NCI-H1436 treated with DMSO at 0.1 percent for 48 hours (cell line): ENCODE data around the gene NSD1.
"Not testable (repeated sequence)": the region's sequence is repeated elsewhere in the genome, so short reads cannot be mapped to it uniquely, and the experiment has no call there.

ENCODE experiments used
- DNase-seq: peaks from one replicate; lab custom pipeline; 2025; lab: John Stamatoyannopoulos, UW

NSD1 gene

DNA sequence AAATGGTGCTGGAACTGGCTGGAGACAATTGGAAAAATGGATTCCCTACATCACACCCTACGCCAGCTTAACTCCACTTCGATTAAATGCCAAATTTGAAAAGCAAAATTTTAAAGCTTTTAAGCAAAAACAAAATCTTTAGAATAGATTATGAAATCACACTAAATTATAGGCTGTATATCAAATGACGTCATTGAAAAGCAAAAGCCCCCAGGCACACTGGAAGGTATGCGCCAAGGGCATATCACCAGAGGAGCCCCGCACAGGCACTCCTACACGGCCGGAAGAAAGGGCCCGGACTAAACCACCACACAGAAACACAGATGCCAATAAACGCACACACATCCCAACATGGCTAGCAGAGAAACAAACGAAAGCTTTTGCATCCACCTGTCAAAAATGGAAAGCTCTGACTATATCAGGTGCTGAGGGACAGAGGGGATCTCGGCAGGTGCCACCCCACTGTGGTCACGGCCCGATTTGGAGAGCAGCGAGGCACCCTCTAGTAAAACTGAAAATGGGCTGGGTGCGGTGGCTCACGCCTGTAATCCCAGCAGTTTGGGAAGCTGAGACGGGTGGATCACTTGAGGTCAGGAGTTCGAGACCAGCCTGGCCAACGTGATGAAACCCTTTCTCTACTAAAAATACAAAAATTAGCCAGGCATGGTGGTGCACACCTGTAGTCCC lies 195.1 kb downstream of the NSD1 start:
- DNase-seq = no peak

DNA sequence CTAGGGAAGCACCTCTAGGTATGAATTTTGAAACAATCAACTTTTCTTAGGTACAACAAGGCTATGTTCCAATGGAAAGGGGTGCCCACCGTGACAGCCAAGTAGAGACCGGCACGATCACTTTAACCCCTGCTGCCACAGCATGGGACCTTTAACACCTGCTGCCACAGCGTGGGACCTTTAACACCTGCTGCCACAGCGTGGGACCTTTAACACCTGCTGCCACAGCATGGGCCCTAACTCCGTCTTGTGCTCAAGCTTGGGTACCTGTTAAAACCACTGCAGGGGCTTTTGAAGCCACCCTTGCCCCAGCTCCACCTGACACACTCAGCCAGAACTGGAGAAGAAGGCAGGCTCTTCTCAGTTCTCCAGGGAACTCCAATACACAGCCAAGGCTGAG lies 196.3 kb downstream of the NSD1 start:
- DNase-seq = no peak

DNA sequence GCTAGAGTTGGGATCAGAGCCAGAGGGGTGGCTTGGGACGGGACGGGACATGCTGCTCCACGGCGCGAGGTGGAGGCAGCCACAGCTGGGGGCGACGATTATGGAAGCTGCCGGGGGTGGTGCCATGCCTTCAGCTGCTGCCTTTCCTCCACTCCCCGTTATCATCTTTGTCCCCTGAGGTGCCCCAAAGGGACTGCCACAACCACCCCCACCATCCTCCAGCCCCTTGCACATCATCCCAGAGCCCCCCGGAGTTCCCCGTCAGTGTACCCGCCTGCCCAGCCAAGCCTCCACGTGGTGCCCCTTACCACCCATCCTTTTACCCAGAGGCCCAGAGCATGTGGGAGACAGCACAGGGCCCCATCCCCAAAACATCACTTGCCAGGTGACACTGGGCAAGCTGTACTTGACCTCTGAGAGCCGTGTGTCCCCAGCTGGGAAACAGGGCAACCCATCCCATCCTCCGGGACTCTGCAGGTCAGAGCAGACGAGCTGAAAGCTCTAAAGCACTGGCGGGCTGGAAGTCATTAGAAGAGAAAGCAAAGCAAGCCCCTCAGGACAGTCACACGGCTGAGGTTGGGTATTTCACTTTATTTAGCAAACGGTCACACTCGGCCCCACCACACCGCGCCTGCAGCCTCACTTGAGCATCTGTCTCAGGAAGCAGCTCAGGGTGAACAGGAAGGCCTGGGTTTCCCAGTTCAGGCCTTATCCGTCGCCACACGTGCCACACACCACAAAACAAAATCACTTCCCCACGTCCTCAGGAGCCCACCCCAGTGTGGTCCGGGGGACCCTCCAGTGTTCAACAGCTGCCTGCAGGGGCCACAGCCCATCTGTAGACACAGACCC lies 197.6 kb downstream of the NSD1 start:
- no peak for DNase-seq

DNA sequence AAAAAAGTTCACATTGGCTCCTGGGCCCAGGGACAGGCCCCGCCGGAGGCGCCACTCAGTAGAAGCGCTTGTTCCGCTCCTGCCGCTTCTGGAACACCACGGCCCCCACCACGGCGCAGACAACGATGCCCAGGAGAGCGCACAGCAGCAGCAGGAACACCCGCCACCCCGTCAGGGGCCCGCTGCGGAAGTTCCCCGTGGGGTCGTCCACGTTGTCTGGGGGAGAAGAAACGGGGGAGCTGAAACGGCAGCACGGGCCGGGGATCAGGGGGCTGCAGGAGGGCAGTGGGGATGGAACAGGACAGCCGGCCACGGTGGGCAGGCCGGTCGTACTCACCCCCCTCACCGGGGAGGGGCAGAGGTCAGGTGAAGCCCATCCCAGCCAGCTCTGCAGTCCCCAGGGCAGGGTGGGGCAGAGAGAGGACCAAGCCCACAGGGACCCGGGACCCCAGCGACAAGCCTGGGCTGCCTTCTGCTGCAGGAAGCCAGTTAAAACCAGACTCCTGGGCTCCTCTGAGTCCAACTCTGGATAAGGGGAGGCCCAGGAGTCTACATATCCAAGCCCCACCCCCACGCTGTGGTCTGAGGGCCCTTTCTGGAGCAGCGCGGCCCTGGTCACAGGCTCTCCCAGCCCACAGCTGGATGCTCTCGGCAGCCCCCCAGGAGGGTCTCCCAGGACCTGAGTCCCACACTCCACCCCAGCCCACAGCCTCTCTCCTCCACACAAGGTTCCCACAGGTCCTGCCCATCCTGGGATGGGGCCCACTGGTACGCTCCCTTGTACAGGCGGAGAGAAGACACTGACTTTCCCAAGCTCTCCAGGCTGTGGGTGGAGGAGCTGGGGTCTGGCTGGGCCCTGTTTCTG lies 198.7 kb downstream of the NSD1 start:
- DNase-seq = no peak

DNA sequence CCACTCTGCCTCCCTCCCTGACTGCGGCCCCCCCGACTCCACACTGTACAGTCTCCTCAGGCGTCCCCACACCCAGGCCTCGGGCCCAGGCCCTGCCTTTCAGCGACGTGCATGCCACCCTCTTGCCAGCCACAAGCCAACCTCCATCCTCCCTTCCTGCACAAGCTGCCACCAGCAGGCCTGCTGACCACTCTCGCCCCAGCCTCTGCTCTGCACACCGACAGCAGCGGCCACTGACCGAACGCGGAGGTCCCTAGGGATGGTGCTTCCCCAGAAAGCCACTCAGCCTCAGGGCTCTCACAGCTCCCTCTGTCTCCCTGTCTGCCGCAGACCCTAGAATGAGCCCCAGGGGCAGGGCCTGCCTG lies 199.3 kb downstream of the NSD1 start:
- DNase-seq = no peak

DNA sequence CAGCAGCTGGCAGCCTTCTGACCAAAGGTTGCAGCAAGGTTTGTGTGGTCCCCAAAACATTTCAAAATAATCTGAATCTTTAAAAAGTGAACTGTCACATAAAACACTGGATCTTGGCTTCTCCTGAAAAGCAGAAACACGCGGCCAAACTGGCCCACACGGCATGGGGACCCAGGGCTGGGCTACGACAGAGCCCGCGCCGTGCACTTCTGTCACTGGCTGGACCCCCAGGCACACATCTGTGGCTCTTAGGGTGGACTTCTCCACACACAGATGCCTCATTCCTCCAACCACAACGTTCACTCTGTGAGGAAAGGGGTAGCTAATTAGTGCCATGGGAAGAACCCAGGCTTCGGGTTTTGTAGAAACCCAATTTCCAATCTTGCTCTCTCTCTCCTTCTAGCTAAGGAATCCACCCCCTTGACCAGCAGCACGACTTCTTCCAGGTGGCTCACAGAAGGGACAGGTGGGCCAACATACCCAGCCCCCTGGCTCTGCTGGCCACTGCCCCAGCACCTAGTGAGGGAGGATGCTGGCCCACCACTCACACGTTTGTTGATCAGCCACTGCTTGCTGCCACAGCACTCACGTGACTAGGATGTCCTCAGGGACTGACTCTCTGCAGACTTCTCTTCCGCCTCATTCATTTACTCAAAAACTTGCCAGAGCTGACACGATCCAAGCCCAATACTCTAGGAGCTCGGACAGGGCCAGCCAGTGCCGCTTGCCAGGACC lies 200.0 kb downstream of the NSD1 start:
- DNase-seq = no peak

DNA sequence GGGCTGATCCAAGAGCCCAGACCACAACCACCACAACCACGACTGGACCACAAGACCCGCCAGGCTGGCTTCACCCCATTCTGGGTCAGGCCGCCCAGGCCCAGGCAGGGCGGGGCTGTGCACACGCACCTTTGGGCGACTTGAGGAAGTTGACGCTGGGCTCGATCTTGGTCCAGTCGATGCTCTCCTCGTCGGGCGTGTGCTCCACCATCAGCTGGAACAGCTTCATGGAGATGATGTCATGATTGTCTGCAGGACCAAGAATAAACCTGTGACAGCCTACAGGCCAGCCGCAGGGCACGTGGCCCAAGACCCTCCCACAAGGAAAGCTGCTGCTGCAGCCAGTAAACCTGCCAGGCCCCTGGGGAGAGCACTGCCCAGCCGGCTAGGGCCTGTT lies 200.6 kb downstream of the NSD1 start:
- no peak for DNase-seq

DNA sequence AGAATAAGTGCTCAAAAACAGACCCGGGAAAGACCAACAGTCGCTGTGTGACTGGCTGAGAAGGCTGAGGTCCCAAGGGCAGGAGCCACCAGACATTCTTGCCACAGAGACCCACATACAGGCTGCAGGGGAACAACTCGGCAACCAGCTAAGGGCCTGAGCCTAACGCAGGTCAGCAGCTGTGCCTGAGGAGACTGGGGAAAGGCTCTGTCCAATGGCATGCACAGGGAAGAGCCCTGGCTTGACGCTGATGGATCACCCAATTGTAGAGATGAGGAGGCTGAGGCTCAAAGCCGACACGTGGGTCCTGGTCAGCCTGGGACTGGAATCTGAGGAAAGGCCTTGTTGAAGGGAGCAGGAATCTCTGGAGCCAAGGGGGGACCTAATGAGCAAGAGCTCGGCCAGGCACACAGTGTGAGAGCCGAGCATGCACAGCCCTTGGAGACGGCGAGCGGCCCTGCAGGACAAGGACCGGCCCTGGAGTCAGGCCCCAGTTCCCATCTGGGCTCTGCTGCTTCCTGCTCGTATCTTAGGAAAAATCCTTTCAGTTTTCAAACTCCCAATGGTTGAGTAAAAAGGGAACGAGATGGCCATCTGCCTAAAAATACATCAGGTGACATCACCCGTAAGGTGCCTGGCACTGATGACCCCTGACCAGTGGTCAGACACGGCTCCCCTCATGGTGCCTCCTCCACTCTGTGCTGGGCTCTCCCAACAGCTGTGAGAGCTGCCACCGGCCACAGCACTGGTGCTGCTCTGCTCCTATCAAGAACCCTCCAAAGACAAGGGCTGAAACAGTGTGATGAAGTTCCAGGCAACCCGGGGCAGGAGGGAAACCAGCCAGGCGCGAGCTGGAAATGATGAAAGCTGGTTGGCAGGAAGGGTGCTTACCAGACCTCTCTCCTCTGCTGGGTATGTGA lies 201.5 kb downstream of the NSD1 start:
- no peak for DNase-seq

DNA sequence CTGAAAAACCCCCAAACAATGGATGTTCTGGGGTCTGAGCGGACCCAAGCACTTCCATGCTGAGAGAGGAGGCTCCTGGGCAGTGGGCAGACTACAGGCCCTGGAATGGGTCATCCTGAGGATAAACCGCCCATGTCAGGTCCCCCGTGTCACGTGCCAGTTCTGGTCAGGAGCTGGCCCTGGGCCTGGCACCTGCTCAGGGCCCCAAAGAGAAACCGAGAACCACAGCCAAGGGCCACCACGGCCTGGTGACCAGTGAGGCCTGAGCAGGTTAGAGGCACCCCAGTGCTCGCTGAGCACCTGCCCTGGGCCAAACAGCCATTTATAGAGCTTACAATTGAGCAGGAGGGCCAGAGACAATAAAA lies 202.1 kb downstream of the NSD1 start:
- no peak for DNase-seq

DNA sequence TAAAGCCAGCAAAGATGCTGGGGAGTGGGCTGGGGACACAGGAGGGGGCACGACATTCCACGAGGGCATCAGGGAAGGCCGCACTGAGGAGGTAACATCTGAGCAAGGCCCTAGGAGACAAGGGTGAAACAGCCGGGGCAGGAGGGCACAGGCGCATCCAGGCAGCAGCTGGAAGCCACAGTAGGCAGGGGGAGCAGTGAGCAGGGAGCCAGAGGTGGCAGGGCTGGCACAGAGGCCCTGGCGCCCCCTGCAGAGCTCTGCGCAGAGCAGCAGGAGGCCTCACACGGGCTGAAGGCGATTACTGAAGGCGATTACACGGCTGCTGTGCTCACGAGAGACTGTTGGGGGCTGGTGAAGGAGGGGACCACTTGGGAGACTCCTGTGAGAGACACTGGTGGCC lies 202.5 kb downstream of the NSD1 start:
- DNase-seq = no peak

DNA sequence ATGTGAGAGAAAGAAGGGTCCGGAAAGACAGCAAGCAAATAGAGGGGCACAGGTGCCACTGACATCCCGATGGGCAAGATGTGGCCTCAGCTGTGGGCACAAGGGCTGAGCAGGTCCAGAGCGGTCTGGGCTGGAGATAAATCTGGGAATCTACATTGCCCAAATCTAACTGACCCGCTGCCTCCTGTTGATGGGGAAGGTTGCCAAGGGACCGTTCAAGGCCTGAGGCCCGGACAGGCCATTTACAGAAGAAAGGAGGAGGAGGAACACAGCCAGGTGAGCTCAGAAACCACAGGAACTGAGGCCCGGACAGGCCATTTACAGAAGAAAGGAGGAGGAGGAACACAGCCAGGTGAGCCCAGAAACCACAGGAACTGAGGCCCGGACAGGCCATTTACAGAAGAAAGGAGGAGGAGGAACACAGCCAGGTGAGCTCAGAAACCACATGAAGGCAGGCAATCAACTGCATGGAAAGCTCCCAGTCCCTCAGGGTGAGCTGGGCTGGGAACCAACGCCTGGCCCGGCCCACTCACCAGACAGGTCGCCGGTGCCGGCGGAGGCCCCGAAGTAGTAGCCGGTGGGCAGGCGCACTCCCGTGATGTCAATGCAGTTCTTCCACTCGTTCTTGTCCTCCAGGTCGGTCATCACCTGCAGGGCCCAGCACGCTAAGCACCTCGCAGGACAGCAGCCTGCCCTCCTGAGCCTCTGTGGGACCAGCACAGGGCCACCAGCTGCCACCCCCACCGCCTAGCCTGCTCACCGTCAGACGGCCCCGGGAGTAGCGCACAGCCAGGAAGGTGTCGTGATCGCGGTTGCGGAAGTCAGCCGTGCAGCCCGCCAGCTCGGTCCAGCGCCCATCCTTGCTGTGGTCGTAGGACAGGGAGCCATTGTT lies 203.3 kb downstream of the NSD1 start:
- DNase-seq = no peak

DNA sequence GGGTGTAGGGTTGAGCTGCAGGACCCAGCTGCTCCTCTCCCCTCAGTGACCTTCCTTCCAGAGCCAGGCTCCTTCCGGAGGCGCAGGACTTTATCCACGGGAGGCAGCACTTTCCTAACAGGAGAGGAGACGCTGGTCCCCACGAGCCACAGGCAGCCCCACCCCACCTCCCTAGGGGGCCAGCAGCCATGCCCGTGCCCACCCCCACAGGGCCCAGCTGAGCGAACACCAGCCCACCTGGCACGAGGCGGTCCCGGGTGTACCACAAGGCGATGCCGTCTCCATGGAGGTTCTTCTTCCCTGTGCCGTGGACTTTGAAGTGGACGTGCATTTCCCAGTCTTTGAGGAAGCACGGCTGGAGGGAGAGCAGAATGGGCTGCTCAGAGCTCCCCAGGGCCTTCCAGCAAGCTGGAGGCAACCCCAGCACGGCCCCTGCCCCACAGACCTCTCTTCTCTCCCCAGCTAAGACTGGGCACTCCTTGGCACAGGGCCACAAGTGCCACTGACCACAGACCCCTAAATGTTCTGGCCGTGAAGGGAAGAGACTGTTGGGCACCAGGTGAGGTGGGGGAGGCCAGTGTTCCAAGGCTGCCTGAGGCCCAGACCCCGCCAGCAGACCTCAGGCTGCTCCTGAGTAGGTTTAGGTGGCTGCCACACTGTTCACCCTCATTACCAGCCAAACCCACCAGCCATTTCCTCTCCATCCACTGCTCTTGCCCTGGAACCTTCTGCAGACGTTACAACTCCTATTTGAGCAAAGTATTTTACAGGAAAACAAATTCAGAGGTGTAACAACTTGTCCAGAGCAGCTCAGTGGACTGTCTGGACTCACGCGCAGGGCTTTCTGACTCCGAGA lies 204.9 kb downstream of the NSD1 start:
- DNase-seq = no peak

DNA sequence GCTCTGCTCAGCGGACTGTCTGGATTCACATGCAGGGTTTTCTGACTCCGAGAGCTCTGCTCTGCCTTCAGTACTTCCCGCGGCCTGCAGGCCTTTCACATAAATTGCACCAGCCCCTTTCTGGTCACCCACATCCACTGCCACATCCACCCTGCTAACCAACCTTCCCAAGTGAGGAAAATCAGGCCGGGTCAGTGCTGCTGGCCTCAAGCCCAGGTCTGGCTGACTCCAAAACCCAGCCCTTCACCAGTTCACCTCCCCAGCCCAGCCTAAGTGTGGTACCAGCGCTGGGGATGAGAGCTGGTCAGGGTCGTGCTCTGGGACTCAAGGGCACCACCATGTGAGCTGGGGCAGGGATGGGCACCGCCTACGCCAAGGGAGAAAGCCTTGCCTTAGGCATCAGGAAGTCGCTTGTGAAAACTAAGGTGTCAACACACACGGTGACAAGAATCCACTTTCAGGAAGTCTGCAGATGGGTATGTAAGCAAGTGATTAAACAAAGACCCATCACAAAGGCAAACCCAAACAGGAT lies 205.6 kb downstream of the NSD1 start:
- DNase-seq = no peak

DNA sequence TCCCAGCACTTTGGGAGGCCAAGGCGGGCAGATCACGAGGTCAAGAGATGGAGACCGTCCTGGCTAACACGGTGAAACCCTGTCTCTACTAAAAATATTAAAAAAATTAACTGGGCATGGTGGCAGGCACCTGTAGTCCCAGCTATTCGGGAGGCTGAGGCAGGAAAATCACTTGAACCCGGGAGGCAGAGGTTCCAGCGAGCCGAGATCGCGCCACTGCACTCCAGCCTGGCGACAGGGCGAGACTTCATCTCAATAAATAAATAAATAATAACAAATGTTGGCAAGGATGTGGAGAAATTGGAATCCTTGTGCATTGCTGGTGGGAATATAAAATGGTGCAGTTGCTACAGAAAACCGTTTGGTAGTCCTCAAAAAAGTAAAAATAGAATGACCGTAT lies 209.4 kb downstream of the NSD1 start:
- DNase-seq = not testable (repeated sequence)

DNA sequence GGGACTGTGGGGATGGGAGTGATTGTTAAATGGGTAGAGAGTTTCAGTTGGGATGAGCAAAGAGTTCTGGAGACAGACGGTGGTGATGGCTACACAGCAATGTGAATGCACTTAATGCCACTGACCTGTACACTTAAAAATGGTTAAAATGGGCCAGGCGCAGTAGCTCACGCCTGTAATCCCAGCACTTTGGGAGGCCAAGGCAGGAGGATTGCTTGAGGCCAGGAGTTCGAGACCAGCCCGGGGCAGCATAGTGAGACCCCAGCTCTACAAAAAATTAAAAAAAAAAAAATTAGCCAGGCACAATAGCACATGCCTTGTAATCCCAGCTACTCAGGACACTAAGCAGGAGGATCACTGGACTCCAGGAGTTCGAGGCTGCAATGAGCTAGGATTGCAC lies 210.2 kb downstream of the NSD1 start:
- no peak for DNase-seq

DNA sequence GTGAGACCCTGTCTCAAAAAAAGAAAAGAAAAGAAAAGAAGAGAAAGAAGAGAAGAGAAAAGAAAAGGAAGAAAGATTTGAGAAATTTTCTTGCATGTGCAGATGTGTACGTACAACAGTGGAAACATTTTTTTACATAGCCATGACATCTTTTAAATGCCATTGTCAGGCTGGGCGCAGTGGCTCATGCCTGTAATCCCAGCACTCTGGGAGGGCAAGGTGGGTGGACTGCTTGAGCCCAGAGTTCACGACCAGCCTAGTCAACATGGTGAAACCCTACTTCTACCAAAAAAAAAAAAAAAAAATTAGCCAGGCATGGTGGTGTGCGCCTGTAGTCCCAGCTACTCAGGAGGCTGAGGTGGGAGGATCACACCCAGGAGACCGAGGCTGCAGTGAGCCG lies 211.3 kb downstream of the NSD1 start:
- no peak for DNase-seq

DNA sequence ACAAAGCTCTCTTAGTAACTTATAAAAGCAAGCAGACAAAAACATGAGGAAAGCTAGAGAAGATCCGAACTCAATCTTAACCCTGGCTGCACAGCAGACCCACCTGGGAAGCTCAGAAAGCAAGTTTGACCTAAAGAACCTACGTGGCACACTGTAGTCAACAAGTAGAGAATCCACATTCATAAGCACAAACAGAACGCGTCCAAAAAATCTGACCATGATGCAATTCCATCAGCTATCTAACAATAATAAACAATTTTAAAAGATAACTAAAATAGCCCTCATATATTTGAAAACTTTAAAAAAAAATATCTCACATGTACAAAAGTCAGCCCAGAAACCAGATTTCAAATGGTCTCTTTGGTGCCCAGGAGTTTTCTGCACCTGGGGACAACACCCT lies 213.2 kb downstream of the NSD1 start:
- no peak for DNase-seq

DNA sequence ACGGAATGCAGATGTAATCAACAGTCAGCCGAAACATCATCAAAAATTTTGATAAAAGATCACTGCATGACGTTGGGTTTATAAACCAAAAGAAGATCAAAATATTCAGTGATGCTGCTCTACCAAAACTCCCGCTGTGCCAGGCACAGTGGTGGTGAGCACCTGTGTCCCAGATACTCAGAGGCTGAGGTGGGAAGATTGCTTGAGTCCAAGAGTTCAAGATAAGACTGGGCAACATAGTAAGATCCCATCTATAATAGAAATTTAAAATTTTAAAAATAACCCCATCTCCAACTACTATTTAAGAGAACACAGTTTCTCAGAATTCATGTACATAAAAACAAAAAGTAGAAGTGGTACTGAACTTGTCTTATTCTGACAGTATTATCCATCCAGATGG lies 214.1 kb downstream of the NSD1 start:
- DNase-seq = no peak

DNA sequence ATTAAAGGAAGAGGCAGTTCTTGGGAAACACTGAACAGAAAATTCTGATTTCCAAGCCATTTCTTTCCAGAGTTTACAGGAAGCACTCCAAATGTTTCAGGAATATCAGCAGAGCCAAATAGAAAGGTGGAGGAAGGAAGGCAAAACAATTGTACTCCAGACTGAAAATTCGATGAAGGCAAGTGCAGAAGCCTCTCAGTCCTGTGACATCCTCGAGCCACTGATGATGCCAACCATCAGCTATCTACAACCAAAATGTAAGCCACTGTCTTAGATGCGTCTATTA lies 215.7 kb downstream of the NSD1 start:
- no peak for DNase-seq
